Trophoblast cell (in vitro differentiated cells and primary cell): Measurements from ENCODE around the gene CCDC73.
A peak's percentile ranks its signal among the peaks of the same experiment; 100 is the strongest.
"Not testable (repeated sequence)": the region's sequence is repeated elsewhere in the genome, so short reads cannot be mapped to it uniquely, and the experiment has no call there.

ENCODE experiments used
- DNase-seq, 2 donors: peaks; one replicate each; pipeline ENCODE4 v3.0.0-alpha.2; 2016
- H2AFZ ChIP-seq: 2 replicates; pipeline ENCODE4 v1.6.1; 2013; ENCODE audit warnings: low read length, moderate library complexity, mild to moderate bottlenecking; ENCODE audit not compliant: insufficient read depth, poor library complexity
- H2AK5ac ChIP-seq: 2 replicates; pipeline ENCODE4 v1.6.1; 2013; ENCODE audit warnings: mild to moderate bottlenecking, low read length
- H2BK120ac ChIP-seq: 2 replicates; pipeline ENCODE4 v1.6.1; 2013; ENCODE audit warnings: low read length, mild to moderate bottlenecking, moderate library complexity; ENCODE audit not compliant: insufficient read depth, poor library complexity
- H2BK12ac ChIP-seq: 2 replicates; pipeline ENCODE4 v1.6.1; 2013; ENCODE audit warnings: mild to moderate bottlenecking, low read length, moderate library complexity
- H2BK5ac ChIP-seq: 2 replicates; pipeline ENCODE4 v1.6.1; 2013; ENCODE audit warnings: low read length, low read depth, moderate library complexity, mild to moderate bottlenecking; ENCODE audit not compliant: poor library complexity
- H3K14ac ChIP-seq: 2 replicates; pipeline ENCODE4 v1.6.1; 2013; ENCODE audit warnings: mild to moderate bottlenecking, low read length
- H3K18ac ChIP-seq: 2 replicates; pipeline ENCODE4 v1.6.1; 2013; ENCODE audit warnings: mild to moderate bottlenecking, low read length
- H3K23ac ChIP-seq: 2 replicates; pipeline ENCODE4 v1.6.1; 2013; ENCODE audit warnings: low read length
- H3K27ac ChIP-seq: 2 replicates; pipeline ENCODE4 v1.5.1; 2013; ENCODE audit warnings: low read depth, mild to moderate bottlenecking, inconsistent platforms, low read length, moderate library complexity
- H3K27me3 ChIP-seq: 2 replicates; pipeline ENCODE4 v1.6.1; 2013; ENCODE audit warnings: inconsistent platforms, mild to moderate bottlenecking, low read length, moderate library complexity; ENCODE audit not compliant: insufficient read depth
- H3K36me3 ChIP-seq, 2 experiments: 1 replicate in 1 of 2; 2 replicates in 1 of 2; pipeline ENCODE4 v1.6.1; 2013; ENCODE audit warnings: low read length in 2 of 2, mild to moderate bottlenecking in 2 of 2, moderate library complexity in 1 of 2; ENCODE audit not compliant: insufficient read depth in 2 of 2, control insufficient read depth in 1 of 2
- H3K4ac ChIP-seq: 2 replicates; pipeline ENCODE4 v1.6.1; 2013; ENCODE audit warnings: low read depth, mild to moderate bottlenecking, low read length, moderate library complexity
- H3K4me1 ChIP-seq, 2 experiments: 1 replicate in 1 of 2; 2 replicates in 1 of 2; pipeline ENCODE4 v1.6.1; 2013; ENCODE audit warnings: low read length in 2 of 2, mild to moderate bottlenecking in 2 of 2, moderate library complexity in 1 of 2; ENCODE audit not compliant: insufficient read depth in 2 of 2, control insufficient read depth in 1 of 2
- H3K4me2 ChIP-seq: 2 replicates; pipeline ENCODE4 v1.6.1; 2013; ENCODE audit warnings: inconsistent platforms, mild to moderate bottlenecking, low read length, moderate library complexity
- H3K4me3 ChIP-seq: 2 replicates; pipeline ENCODE4 v1.5.1; 2013; ENCODE audit warnings: mild to moderate bottlenecking, low read depth, low read length, inconsistent platforms
- H3K79me1 ChIP-seq: one replicate; pipeline ENCODE4 v1.6.1; 2013; ENCODE audit warnings: low read length
- H3K79me2 ChIP-seq: 2 replicates; pipeline ENCODE4 v1.6.1; 2013; ENCODE audit warnings: low read length, mild to moderate bottlenecking; ENCODE audit not compliant: control insufficient read depth, insufficient read depth, poor library complexity
- H3K9ac ChIP-seq: 2 replicates; pipeline ENCODE4 v1.6.1; 2013; ENCODE audit warnings: mild to moderate bottlenecking, low read length
- H3K9me3 ChIP-seq: 2 replicates; pipeline ENCODE4 v1.6.1; 2013; ENCODE audit warnings: low read depth, mild to moderate bottlenecking, control low read depth, inconsistent platforms, low read length; ENCODE audit not compliant: insufficient read depth
- H4K12ac ChIP-seq: 2 replicates; pipeline ENCODE4 v1.6.1; 2013; ENCODE audit warnings: low read depth, mild to moderate bottlenecking, low read length, moderate library complexity
- H4K8ac ChIP-seq: 2 replicates; pipeline ENCODE4 v1.6.1; 2013; ENCODE audit warnings: low read depth, mild to moderate bottlenecking, low read length, moderate library complexity
- H4K91ac ChIP-seq: one replicate; pipeline ENCODE4 v1.6.1; 2013; ENCODE audit warnings: low read depth, mild to moderate bottlenecking, low read length, moderate library complexity
- WGBS: extraction: QIAGEN DNeasy Blood & Tissue Kit; methylation state at CpG from one replicate; pipeline ENCODE4 v1.1.7; 2013; ENCODE audit warnings: missing lambda C conversion rate; ENCODE audit not compliant: insufficient read length, insufficient coverage; ENCODE audit errors: extremely low coverage; 5-methylcytosine and 5-hydroxymethylcytosine counted together

Gene CCDC73

GRCh38 chr11:32613500-32614151 lies 180.8 kb downstream of the CCDC73 start:
- H3K23ac ChIP-seq, result no peak overlapping the region
- H3K9me3 ChIP-seq, result peaks cover 2% of the 10 kb centered on the region
- no peak overlapping the region for H2AK5ac ChIP-seq
- H3K36me3 ChIP-seq, result no peaks in the 10 kb centered on the region
- H2AFZ ChIP-seq, result no peak overlapping the region
- no peak overlapping the region for H4K8ac ChIP-seq
- no peak overlapping the region for H3K14ac ChIP-seq
- no peak overlapping the region for H3K4me3 ChIP-seq
- H3K4me1 ChIP-seq, result no peaks in the 10 kb centered on the region
- no peak overlapping the region for H4K91ac ChIP-seq
- H3K18ac ChIP-seq, result no peak overlapping the region
- H2BK12ac ChIP-seq, result no peak overlapping the region
- H4K12ac ChIP-seq, result no peak overlapping the region
- no peaks in the 10 kb centered on the region for H3K79me2 ChIP-seq
- H2BK5ac ChIP-seq, result no peak overlapping the region
- no peak overlapping the region for H3K4ac ChIP-seq
- H3K27me3 ChIP-seq, result no peaks in the 10 kb centered on the region
- no peak overlapping the region for H3K4me2 ChIP-seq
- WGBS, result no CpG with 5 or more reads among the region's 4 CpGs
- DNase-seq, result peak in 1 of 2 donors; percentile 14
- no peak overlapping the region for H2BK120ac ChIP-seq
- H3K9ac ChIP-seq, result no peak overlapping the region
- no peak overlapping the region for H3K27ac ChIP-seq
- no peaks in the 10 kb centered on the region for H3K79me1 ChIP-seq

GRCh38 chr11:32610797-32611352 lies 183.6 kb downstream of the CCDC73 start:
- no peaks in the 10 kb centered on the region for H3K79me2 ChIP-seq
- H2BK120ac ChIP-seq, result no peak overlapping the region
- no CpG with 5 or more reads among the region's 3 CpGs for WGBS
- no peak overlapping the region for H2AFZ ChIP-seq
- no peak overlapping the region for H3K4ac ChIP-seq
- no peak overlapping the region for H2AK5ac ChIP-seq
- H3K4me1 ChIP-seq, result no peaks in the 10 kb centered on the region
- H3K23ac ChIP-seq, result no peak overlapping the region
- DNase-seq, result no peak
- H4K91ac ChIP-seq, result no peak overlapping the region
- no peak overlapping the region for H4K12ac ChIP-seq
- no peak overlapping the region for H3K27ac ChIP-seq
- H3K14ac ChIP-seq, result no peak overlapping the region
- no peaks in the 10 kb centered on the region for H3K27me3 ChIP-seq
- no peak overlapping the region for H4K8ac ChIP-seq
- no peak overlapping the region for H3K4me3 ChIP-seq
- no peak overlapping the region for H2BK5ac ChIP-seq
- peaks cover 6% of the 10 kb centered on the region for H3K9me3 ChIP-seq
- no peak overlapping the region for H3K9ac ChIP-seq
- peaks cover 0 to 4% of the 10 kb centered on the region in 2 experiments for H3K36me3 ChIP-seq
- no peak overlapping the region for H3K4me2 ChIP-seq
- no peaks in the 10 kb centered on the region for H3K79me1 ChIP-seq
- no peak overlapping the region for H2BK12ac ChIP-seq
- H3K18ac ChIP-seq, result no peak overlapping the region

- H3K4me1 ChIP-seq, H3K23ac ChIP-seq, H3K27me3 ChIP-seq, H3K4ac ChIP-seq, H2AK5ac ChIP-seq, DNase-seq, H4K8ac ChIP-seq, H2BK120ac ChIP-seq, H4K12ac ChIP-seq, H4K91ac ChIP-seq, H3K36me3 ChIP-seq, H3K4me2 ChIP-seq, H3K9ac ChIP-seq, H3K4me3 ChIP-seq, H3K79me2 ChIP-seq, H2BK5ac ChIP-seq, H3K9me3 ChIP-seq, H2BK12ac ChIP-seq, H3K14ac ChIP-seq, H3K79me1 ChIP-seq, H3K27ac ChIP-seq, H3K18ac ChIP-seq, H2AFZ ChIP-seq: not testable (repeated sequence)
- WGBS, result no CpG with 5 or more reads among the region's 4 CpGs
Observed at GRCh38 chr11:32608826-32609225, 185.6 kb downstream of the CCDC73 start.

DNA sequence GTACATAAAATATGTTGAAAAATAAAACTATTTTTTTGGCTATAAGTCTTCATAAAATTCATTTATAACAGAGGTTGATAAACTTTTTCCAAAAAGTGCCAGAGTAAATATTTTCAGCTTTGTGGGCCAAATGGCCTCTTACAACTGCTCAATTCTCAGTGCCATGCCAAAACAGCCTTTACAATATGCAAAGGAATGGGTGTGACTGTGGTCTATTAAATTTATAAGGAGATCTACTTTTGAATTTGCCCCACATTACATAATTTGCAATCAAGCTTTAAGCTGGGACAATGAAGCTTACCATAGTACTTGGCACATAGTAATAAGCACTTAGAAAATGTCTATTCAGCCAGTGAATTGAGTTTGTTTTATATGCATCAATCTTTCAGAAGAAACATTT lies 188.2 kb downstream of the CCDC73 start:
- Histone ChIP-seq H3K4me3 (no peak overlapping the region), H3K4me1 (no peaks in the 10 kb centered on the region), H4K91ac (no peak overlapping the region), H4K8ac (no peak overlapping the region), H2BK12ac (no peak overlapping the region), H2AFZ (no peak overlapping the region), H2AK5ac (no peak overlapping the region), H3K79me2 (no peaks in the 10 kb centered on the region), H3K4ac (no peak overlapping the region), H3K79me1 (no peaks in the 10 kb centered on the region), H3K18ac (no peak overlapping the region), H3K4me2 (no peak overlapping the region), H3K27me3 (no peaks in the 10 kb centered on the region), H3K27ac (no peak overlapping the region), H4K12ac (no peak overlapping the region), H3K23ac (no peak overlapping the region), H3K36me3 (peaks cover 6 to 9% of the 10 kb centered on the region in 2 experiments), H3K14ac (no peak overlapping the region), H2BK5ac (no peak overlapping the region), H3K9ac (no peak overlapping the region), H3K9me3 (peaks cover 6% of the 10 kb centered on the region), H2BK120ac (no peak overlapping the region)
- DNase-seq, result no peak
